Cerebellar nuclear complex (tissue), 1 donor: Measurements from ENCODE around the gene C2CD2.
"Not testable (repeated sequence)": the region's sequence is repeated elsewhere in the genome, so short reads cannot be mapped to it uniquely, and the experiment has no call there.

Experiments used
- DNase-seq, 2 experiments: peaks; one replicate each; lab custom pipeline; 2025; lab: John Stamatoyannopoulos, UW

The C2CD2 gene

DNA sequence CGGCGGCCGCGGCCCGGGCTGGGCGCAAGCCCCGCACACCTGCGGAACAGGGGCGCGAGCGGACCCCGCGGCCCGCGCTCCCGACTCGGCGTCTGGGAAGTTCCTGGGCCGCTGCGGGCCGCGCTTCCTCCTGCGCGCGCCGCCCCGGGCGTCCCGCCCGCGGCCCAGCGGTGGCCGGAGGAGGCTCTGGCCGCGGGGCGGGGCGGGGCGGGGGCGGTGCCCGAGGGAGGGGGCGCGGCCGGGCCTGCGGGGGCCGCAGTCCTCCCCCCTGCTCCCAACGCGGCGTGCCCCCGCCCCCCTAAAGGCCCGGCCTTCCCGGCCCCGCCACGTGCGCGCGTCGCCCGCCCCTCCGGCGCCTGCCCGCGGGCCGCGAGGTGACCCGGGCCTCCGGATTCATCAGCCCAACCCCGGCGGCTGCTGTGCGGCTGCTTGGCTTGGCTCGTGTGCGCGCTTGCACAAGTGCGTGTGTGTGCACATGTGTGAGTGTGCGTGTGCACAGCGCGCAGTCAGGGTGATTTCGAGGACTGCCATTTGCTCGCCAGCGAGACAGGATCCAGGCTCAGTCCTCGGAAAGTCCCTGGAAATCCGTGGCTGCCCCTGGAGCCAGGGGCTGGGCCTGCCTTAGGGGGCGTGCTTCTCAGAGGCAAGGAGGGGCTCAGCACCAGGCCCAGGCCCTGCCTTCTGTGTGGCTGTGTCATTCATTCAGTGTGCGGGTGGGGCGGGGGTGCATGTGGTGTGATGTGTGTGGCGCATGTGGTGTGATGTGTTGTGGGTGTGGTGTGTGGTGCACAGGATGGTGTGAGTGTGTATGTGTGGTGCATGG lies at the start of gene C2CD2:
Gene C2CD2 (minus strand): TSS at position 188 of the 823 bp plus-strand sequence. CDS start 370 bp downstream, outside the sequence.
- DNase-seq = no peak

- no peak for DNase-seq
Measured at GRCh38 chr21:42003051-42003461, 49.2 kb upstream of the C2CD2 start.

- no peak for DNase-seq
Measured at GRCh38 chr21:42002421-42002958, 48.7 kb upstream of the C2CD2 start.

DNA sequence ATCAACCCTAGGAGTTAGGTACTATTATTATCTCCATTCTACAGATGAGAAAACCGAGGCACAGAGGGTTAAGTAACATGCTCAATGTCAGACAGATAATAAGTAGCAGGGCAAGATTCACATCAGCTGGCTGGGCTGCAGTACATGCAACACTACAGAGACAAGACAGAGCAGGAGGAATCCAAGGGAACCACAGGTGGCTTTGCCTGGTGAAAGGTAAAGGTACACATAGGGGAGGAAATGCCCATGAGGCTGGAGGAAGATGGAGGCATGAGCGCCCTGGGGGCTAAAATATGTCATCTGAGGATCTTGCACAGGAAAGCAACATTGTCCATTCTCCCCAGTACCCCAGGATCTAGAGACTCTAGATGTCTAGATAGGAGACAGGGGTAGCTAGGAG lies 48.0 kb upstream of the C2CD2 start:
- DNase-seq = no peak

- no peak for DNase-seq
Measured at GRCh38 chr21:42000908-42001307, 47.1 kb upstream of the C2CD2 start.

DNA sequence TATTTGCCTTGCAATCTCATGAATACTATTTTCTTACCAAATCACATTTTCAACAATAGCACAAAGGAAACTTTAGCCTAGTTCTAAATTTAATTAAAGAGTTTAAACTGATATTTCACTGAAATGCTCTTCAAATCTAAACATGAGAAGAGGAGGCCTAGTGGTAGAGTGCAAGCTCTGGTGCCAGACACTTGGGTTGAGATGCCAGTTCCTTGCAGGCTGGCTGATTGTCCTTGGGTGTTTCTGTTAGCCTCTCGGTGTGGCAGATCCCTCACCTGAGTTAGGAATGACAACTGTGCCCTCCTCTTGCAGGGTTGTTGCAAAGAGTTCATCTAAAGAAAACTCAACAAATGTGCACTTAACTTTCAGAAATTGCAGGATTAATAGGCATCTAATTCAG lies 43.8 kb upstream of the C2CD2 start:
- DNase-seq = no peak

DNA sequence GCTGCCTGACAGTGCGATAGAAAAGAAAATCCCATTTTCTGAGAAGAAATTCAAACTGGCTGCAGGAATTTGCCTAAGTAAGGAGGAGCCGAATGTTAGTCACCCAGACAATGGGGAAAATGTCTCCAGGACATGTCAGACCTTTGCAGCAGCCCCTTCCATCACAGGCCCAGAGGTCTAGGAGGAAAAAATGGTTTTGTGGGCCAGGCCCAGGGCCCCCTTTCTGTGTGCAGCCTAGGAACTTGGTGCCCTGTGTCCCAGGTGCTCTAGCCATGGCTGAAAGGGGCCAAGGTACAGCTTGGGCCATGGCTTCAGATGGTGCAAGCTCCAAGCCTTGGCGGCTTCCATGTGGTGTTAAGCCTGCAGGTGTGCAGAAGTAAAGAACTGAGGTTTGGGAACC lies 41.8 kb upstream of the C2CD2 start:
- no peak for DNase-seq

DNA sequence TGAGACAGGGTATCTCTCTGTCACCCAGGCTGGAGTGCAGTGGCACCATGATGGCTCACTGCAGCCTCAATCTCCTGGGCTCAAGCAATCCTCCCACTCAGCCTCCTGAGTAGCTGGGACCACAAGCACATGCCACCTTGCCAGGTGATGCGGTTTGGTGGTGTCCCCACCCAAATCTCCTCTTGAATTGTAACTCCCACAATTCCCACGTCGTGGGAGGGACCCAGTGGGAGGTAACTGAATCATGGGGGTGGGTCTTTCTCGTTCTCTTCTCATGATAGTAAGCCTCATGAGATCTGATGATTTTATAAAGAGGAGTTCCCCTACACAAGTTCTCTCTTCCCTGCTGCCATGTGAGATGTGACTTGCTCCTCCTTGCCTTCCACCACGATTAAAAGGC lies 40.8 kb upstream of the C2CD2 start:
- not testable (repeated sequence) for DNase-seq

GRCh38 chr21:41993744-41994143 lies 39.9 kb upstream of the C2CD2 start:
- DNase-seq = no peak

GRCh38 chr21:41992576-41992975 lies 38.8 kb upstream of the C2CD2 start:
- no peak for DNase-seq

DNA sequence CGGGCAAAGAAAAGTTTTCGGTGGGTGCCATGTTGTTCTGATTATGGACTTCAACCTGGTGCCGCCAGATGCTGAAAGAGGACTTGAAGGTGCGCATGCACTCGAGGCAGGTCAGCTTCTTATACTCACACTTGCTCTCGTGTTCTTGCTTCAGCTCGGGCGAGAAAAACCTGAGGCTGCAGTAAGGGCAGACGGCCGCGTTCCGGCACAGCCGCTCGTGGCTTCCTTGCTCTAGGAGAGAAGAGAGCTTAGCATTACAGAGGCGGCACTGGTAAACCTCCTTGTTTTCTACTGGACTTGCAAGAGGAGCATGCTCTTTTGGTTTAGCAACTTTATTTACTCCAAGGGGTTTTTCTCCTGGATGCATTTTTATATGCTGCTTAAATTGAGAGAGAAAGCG lies 37.8 kb upstream of the C2CD2 start:
- DNase-seq = no peak

DNA sequence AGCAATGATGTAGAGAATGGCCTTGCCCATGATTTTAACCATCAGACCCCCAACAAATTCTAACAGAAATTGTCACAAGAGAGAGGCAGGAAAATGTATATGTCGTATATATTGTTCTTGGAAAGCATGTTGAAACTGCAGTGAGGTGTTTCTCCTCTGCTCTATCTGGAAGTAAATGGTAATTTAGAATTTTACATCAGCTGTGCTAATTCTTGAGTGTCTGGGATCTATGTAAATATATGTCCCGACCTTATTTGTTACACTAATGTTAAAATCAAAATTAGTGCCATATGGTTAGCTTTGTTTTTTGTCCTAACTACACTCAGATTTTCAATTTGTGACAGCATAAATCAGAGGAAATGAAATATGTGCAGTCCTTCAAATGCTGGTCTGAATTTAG lies 35.9 kb upstream of the C2CD2 start:
- no peak for DNase-seq

- DNase-seq = no peak
Measured at GRCh38 chr21:41987310-41987709, 33.5 kb upstream of the C2CD2 start.

DNA sequence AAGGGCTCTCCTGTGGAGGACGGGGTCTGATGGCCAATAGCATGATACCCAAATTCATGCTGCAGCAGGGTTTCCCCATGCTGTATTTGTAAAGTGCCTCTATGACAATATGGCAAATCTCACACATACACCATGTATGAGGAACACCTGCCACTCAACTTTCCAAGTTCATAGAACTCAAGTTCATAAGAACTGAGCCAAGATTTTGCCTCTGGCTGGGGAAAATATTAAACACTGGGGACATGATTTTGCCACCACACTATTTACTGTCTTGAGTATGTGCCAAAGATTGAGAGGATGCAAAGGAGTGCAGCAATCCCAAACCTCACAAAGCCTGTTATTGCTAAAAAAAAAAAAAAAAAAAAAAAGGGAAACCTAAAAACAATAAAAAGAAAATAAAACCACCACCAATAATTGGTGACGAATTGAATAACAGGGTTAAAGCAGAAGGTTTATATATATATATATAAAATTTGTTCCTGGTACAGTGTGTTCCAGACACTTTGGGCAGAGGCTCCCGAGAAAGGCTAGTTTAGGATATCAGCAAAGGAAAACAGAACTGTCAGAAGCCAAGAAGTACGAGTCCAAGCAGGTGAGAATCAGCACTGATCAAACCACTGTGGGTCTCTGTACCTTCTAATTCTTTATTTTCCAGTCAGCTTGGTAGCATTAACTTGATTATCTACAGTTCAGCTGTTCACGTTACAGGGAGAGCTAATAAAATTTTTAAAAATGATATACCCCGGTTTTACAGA lies 32.0 kb upstream of the C2CD2 start:
- DNase-seq = no peak

GRCh38 chr21:41983229-41983628 lies 29.4 kb upstream of the C2CD2 start:
- DNase-seq = no peak

DNA sequence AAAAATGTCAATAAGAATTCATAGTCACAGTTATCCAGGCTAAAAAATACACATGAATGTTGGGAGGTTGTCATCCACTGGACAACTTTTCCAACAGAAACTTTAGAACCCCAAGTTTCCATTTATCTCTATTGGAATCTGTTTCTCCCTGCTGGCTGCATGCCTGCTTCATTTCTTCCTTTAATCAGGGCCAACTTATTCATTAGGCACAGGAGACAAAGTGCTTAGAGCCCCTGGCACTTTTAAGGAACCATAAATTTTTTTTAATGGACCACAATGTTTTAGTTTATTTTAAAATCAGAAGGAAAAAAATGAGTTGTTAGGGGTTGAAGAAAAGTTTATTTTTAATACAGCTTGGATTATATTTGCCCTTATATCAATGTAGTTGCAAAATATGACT lies 26.7 kb upstream of the C2CD2 start:
- DNase-seq = no peak

DNA sequence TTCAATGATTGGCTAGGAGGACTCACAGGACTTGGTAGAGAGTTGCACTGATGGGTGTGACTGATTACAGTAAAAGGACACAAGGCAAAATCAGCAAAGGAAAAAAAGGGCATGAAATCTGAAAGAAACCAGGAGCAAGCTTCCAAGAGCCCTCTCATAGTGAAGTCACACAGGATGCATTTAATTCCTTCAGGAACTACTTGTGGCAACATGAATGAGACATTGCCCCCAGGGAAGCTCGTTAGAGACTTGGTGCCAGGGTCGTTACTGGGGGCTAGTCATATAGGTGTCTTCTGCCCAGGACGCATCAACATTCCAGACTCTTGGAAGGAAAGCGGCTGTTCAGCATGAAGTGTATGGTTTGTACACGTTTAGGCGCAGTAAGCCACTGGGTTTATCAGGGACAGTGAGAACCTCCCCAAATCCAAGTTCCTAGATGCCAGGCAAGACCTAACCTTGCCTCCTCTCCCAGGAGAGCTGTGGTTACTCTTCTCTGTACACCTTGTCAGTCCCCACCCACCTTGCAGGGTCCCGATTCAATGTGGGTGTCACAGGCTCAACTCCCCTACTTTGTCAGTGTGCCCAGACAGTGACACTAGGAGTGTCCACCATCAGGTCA lies 26.0 kb upstream of the C2CD2 start:
- DNase-seq = no peak

GRCh38 chr21:41979335-41979734 lies 25.5 kb upstream of the C2CD2 start:
- DNase-seq = no peak

- no peak for DNase-seq
Measured at GRCh38 chr21:41977034-41977950, 23.5 kb upstream of the C2CD2 start.

DNA sequence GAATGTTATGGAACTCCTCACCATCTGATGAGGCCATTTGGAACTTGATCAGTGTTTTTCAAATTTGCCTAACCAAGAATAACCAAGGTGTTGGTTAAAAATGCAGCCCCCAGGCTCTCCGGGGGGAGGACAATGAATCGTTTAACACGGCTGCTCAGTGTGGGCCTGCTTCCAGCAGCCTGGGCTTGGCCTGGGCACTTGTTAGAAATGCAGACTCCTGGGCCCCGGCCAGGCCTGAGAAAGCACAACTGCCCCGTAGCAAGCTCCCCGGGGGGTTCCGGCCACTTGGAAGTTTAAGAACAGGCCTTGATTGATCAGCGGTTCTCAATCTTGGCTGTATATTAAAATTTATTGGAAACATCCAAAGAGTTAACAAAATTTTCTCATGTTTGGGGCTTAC lies 22.8 kb upstream of the C2CD2 start:
- no peak for DNase-seq
